Large intestine (tissue), 3 donors: ENCODE data around the gene TRIM38. TPM values are rescaled to one million over a fixed set of nuclear protein-coding genes. Genes with fewer than 3 reads are reported as not detected.
A peak's percentile ranks its signal among the peaks of the same experiment; 100 is the strongest.

Source experiments
- DNase-seq, 2 donors: peaks; one replicate each; pipeline versions ENCODE4 v3.0.0 to v3.0.0-alpha.2; 2013
- H3K27ac ChIP-seq: one replicate; pipeline ENCODE4 v1.5.1; 2013; ENCODE audit warnings: low read length
- H3K27me3 ChIP-seq: 2 replicates; pipeline ENCODE4 v1.6.1; 2013; ENCODE audit warnings: low read length; ENCODE audit not compliant: control insufficient read depth, insufficient read depth
- H3K36me3 ChIP-seq: 2 replicates; pipeline ENCODE4 v1.6.1; 2013; ENCODE audit warnings: low read length; ENCODE audit not compliant: control insufficient read depth, insufficient read depth
- H3K4me1 ChIP-seq: one replicate; pipeline ENCODE4 v1.6.1; 2013; ENCODE audit warnings: low read length; ENCODE audit not compliant: control insufficient read depth, insufficient read depth
- H3K4me3 ChIP-seq: one replicate; pipeline ENCODE4 v1.5.1; 2013; ENCODE audit warnings: low read length
- H3K9me3 ChIP-seq: one replicate; pipeline ENCODE4 v1.6.1; 2013; ENCODE audit warnings: mild to moderate bottlenecking, low read depth, low read length, moderate library complexity; ENCODE audit not compliant: control insufficient read depth
- WGBS: methylation state at CpG from one replicate; pipeline ENCODE4 v1.1.5; 2013; ENCODE audit warnings: low lambda C conversion rate; ENCODE audit not compliant: insufficient coverage; 5-methylcytosine and 5-hydroxymethylcytosine counted together
- polyA plus RNA-seq: library from polyadenylated mRNA; unstranded; fragments of 120-200 nt; gene quantifications from one replicate; pipeline ENCODE4 v1.2.1, GENCODE V29; 2013

TRIM38 gene
- polyA plus RNA-seq, 1 donor, result 19.4 TPM

DNA sequence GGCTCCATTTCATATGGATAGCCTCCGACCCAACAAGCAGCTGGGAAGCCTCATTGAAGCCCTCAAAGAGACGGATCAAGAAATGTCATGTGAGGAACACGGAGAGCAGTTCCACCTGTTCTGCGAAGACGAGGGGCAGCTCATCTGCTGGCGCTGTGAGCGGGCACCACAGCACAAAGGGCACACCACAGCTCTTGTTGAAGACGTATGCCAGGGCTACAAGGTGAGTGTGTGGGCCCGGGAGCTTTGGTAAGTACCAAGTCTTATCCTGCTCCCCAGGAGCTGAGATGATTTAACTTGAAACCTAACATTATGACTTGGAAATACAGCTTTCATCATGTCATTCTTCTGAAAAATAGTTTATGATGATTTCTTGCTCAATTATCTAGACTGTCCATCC is 4.1 kb downstream of the TRIM38 start:
- no peak overlapping the region for H3K27ac ChIP-seq
- H3K27me3 ChIP-seq, result no peaks in the 10 kb centered on the region
- H3K4me3 ChIP-seq, result no peak overlapping the region
- DNase-seq, result no peak
- no peaks in the 10 kb centered on the region for H3K9me3 ChIP-seq
- H3K36me3 ChIP-seq, result peaks cover 44% of the 10 kb centered on the region
- WGBS, result no CpG with 5 or more reads among the region's 9 CpGs
- H3K4me1 ChIP-seq, result peaks cover 18% of the 10 kb centered on the region

DNA sequence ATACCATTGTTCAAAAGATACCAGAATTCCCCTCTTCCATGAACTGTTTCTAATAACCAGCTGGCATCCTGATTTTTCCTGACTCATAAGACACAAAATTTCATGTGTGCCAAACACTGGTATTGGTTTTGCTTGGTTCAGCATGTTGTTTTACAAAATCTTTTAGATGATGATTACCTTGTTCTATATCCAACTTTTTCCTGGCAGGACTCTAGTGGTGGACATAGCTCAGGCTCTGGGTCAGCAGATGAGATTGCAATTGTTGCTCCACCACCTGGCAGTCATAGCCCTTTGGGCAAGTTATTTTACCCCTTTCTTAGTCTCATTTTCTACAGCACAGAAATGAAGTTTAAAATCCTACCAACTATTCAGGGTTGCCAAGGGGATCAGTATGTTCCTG is 6.2 kb downstream of the TRIM38 start:
- DNase-seq, result no peak
- Histone ChIP-seq H3K36me3 (peaks cover 62% of the 10 kb centered on the region), H3K9me3 (no peaks in the 10 kb centered on the region), H3K27ac (no peak overlapping the region), H3K27me3 (no peaks in the 10 kb centered on the region), H3K4me1 (peaks cover 12% of the 10 kb centered on the region), H3K4me3 (no peak overlapping the region)

DNA sequence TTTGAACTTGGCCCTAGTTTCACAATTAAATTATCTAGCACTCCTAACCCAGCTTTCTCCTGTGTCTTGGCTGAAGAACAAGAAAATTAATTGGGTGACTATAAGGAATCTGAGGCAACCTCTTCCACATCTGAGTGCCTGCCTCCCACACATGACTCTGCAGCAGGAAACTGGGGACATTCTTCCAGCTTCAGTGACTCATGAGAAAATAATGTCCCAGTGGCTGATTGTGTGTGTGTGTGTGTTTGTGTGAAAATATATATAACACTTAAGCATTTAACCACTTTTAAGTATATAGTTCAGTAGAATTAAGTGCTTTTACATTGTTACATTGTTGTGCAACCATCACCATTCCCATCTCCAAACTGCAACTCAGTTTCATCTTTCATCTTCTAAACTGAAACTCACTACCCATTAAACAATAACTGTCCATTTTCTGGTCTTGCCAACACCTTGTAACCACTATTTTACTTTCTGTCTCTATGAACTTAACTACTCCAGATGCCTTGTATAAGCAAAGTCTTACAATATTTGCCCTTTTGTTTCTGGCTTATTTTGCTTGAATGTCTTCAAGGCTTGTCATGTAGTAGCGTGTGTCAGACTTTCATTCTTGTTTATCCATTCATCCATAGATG is 8.7 kb downstream of the TRIM38 start:
- peak; percentile 41 to 65 for DNase-seq
- Histone ChIP-seq H3K27ac (peak overlapping the region; percentile 39), H3K27me3 (no peaks in the 10 kb centered on the region), H3K36me3 (peaks cover 84% of the 10 kb centered on the region), H3K9me3 (no peaks in the 10 kb centered on the region), H3K4me1 (peaks cover 5% of the 10 kb centered on the region), H3K4me3 (no peak overlapping the region)
- WGBS, result no CpG with 5 or more reads among the region's 1 CpG

DNA sequence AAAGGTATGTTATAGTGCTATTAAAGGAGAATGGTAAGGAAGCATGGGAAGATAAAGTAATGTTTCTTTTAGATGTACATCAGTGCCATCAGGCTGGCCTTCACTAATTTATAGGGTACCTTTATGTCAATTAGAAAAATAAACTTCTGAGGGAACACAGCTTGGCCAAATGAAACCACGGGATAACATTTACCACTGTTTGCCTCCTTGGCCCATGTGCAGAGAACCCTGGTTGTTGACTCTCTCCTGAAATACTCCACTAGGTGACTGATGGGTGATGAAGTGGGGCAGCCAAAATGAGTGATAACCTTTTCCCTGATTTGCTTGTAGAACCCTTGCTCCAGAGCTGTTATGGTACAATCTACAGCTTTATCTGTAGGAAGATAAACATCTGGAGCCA is 9.5 kb downstream of the TRIM38 start:
- Histone ChIP-seq H3K27ac (no peak overlapping the region), H3K4me1 (peaks cover 5% of the 10 kb centered on the region), H3K9me3 (no peaks in the 10 kb centered on the region), H3K27me3 (no peaks in the 10 kb centered on the region), H3K4me3 (no peak overlapping the region), H3K36me3 (peaks cover 84% of the 10 kb centered on the region)
- WGBS, result no CpG with 5 or more reads among the region's 1 CpG
- DNase-seq, result no peak

DNA sequence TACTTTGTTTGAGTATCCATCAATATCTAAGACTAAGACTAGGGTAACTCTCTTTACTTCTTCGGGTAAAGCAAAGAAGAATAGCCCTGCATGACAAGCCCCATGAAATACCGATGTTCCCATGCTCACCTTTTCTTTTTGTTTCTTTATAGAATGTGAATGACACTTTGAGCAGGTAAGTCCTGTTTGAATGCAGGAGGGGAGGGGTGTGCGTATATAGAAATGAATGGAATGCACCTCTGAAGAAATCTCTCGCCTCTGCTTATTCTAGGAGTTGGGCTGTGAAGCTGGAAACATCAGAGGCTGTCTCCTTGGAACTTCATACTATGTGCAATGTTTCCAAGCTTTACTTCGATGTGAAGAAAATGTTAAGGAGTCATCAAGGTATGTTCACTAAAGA is 10.3 kb downstream of the TRIM38 start:
- 100% methylated on average over 1 of the region's 5 CpGs for WGBS

DNA sequence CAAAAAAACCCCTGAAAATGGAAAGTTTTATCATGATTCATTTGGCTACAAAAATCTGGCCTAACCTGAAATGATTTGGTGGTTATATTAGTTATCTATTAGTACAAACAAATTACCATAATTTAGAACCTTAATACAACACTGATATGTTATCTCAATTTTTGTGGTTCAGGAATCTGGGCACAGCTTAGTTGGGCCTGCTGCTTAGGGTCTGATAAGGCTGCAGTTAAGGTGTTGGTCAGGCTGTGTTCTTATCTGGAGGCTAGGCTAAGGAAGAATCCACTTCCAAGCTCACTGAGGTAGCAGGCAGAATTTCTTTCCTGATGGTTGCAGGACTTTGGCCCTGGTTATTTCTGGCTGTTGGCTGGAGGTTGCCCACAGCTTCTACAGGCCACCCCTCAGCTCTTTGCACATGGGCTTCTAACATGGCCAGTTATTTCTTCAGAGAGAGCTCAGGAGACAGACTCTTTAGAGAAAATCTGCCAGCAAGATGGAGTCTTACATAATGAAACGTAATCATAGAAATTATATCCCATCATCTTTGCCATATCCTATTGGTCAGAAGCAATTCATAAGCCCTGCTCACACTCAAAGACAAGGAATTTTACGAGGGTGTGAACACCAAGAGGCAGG is 11.4 kb downstream of the TRIM38 start:
- H3K36me3 ChIP-seq, result peaks cover 80% of the 10 kb centered on the region

More for the DNA sequence above, 10.3 kb downstream of the TRIM38 start:
- Histone ChIP-seq H3K4me3 (no peak overlapping the region), H3K36me3 (peaks cover 82% of the 10 kb centered on the region), H3K27ac (no peak overlapping the region), H3K27me3 (no peaks in the 10 kb centered on the region), H3K9me3 (no peaks in the 10 kb centered on the region), H3K4me1 (peaks cover under 1% of the 10 kb centered on the region)
- no peak for DNase-seq

DNA sequence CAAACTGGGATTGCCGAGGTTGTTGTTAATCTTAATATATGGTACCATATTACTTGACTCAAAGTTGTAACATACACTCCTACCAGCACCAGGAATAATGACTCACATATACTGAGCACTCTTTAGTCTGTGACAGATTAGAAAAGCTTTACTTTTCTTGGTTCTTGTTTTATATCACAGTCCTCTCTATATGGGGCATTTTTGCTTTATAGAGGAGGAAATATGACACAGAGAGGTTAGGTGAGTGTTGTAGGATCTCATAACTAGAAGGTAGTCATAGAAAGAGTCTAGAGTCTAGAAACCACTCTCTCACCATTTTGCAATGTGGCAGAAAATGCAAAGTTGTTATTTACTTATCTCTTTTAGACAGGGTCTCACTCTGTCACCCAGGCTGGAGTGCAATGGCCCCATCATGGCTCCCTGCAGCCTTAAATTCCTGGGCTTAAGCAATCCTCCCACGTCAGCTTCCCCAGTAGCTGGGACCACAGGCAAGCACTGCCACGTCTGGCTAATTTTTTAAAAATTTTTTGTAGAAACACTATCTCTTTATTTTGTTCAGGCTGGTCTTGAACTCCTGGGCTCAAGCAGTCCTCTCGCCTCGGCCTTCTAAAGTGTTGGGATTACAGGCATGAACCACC is 13.4 kb downstream of the TRIM38 start:
- Histone ChIP-seq H3K4me3 (no peak overlapping the region), H3K27ac (no peak overlapping the region), H3K4me1 (peaks cover 4% of the 10 kb centered on the region), H3K9me3 (no peaks in the 10 kb centered on the region), H3K36me3 (peaks cover 70% of the 10 kb centered on the region), H3K27me3 (no peaks in the 10 kb centered on the region)
- DNase-seq, result no peak
- WGBS, result 60% methylated on average over 1 of the region's 5 CpGs

More for the DNA sequence above, 11.4 kb downstream of the TRIM38 start:
- WGBS, result 100% methylated on average over 1 of the region's 2 CpGs
- Histone ChIP-seq H3K27me3 (no peaks in the 10 kb centered on the region), H3K4me1 (no peaks in the 10 kb centered on the region), H3K27ac (no peak overlapping the region), H3K9me3 (no peaks in the 10 kb centered on the region), H3K4me3 (no peak overlapping the region)
- DNase-seq, result no peak

DNA sequence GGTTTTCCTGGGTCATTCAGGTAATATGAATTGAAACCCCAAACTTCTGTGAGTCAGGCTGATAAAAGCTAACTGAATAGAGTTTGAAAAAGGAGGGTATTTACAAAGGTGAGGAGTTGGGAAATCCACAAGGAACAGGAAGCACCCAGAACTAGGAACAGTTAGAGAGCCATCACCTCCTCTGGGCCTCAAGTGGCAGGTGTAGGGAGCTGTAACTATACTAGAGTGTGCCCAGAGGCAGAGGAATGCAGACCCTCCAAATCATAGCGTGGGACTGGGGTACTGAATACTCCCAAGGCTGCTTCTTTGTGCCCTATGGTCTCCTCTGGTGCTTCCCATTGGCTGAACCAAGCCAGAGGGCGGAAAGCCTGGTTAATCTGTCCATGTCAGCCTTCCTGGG is 18.3 kb downstream of the TRIM38 start:
- DNase-seq, result no peak
- no CpG with 5 or more reads among the region's 2 CpGs for WGBS
- Histone ChIP-seq H3K9me3 (no peaks in the 10 kb centered on the region), H3K27me3 (no peaks in the 10 kb centered on the region), H3K4me3 (no peak overlapping the region), H3K4me1 (peaks cover 36% of the 10 kb centered on the region), H3K36me3 (peaks cover 58% of the 10 kb centered on the region), H3K27ac (peak overlapping the region; percentile 84)

DNA sequence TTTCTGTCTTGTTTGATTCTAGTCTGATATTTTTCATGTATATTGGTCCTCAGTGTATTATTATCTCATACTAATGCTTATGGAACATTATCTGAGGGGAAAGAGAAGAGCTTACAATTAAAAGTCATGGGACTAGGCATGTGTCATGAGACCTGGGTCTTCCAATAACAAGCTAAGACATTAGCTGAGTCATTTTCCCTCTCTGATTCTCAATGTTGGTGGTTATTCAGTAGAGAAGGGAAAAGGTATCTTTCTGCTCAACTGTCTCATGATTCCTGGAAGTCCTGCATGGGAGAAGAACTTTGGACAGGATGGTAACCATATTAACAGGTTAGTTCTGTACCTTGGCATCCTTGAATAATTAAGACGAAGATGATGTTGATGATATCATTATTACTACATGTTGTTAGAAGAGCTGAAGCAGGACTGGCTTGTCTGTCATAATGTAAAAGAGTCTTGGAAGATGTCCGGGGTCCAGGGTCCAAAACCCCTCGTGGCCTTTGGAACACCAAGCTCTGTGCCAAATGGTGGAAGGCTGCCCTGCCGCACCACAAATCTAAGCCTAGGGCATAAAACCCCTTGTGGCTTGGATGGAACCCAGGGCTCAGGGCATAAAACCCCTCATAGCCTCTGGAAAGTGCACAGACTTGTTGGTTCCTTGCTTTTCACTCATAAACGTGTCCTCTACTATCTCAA is 19.1 kb downstream of the TRIM38 start:
- no CpG with 5 or more reads among the region's 5 CpGs for WGBS
- Histone ChIP-seq H3K4me1 (peaks cover 36% of the 10 kb centered on the region), H3K9me3 (no peaks in the 10 kb centered on the region), H3K4me3 (no peak overlapping the region), H3K36me3 (peaks cover 50% of the 10 kb centered on the region), H3K27ac (peak overlapping the region; percentile 84), H3K27me3 (no peaks in the 10 kb centered on the region)
- DNase-seq, result peak; percentile 78 to 88

DNA sequence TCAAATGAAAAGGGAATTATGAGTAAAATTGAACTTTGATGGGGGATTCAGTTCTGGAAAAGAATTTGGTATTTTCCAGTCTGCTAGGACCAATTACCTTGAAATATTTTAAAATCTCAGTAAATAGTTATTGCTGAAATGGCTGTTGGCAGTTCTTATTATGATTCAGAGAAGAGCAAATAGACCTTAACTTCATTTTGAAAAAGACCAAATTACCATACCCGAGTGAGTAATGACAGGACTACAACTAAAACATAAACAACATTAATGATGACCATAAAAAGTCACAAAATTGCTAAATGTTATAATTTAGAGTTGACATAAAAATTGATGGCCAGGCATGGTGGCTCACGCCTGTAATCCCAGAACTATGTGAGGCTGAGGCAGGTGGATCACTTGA is 21.7 kb downstream of the TRIM38 start:
- H3K4me1 ChIP-seq, result peaks cover 36% of the 10 kb centered on the region
- H3K27ac ChIP-seq, result peak overlapping the region; percentile 86
- 50% methylated on average over 1 of the region's 2 CpGs for WGBS
- H3K4me3 ChIP-seq, result no peak overlapping the region
- H3K27me3 ChIP-seq, result no peaks in the 10 kb centered on the region
- no peak for DNase-seq
- no peaks in the 10 kb centered on the region for H3K9me3 ChIP-seq
- H3K36me3 ChIP-seq, result peaks cover 39% of the 10 kb centered on the region
